GM12864 (cell line): ENCODE results near the gene CHI3L2.

Experiments used
- DNase-seq: peaks from one replicate; pipeline ENCODE4 v3.0.0-alpha.2; 2011; ENCODE audit warnings: low read depth
- H3K4me3 ChIP-seq: 2 replicates; pipeline ENCODE4 v1.5.1; 2011; ENCODE audit warnings: mild to moderate bottlenecking, low read depth, low read length, control low read depth
- TF ChIP-seq, protein P1 (sequence below): IDR thresholded peaks from 2 replicates; pipeline ENCODE4 v1.5.1; 2011; ENCODE audit warnings: low read depth, mild to moderate bottlenecking, moderate library complexity, low read length, control low read depth, inconsistent platforms; ENCODE audit errors: missing control alignments

Gene CHI3L2

DNA sequence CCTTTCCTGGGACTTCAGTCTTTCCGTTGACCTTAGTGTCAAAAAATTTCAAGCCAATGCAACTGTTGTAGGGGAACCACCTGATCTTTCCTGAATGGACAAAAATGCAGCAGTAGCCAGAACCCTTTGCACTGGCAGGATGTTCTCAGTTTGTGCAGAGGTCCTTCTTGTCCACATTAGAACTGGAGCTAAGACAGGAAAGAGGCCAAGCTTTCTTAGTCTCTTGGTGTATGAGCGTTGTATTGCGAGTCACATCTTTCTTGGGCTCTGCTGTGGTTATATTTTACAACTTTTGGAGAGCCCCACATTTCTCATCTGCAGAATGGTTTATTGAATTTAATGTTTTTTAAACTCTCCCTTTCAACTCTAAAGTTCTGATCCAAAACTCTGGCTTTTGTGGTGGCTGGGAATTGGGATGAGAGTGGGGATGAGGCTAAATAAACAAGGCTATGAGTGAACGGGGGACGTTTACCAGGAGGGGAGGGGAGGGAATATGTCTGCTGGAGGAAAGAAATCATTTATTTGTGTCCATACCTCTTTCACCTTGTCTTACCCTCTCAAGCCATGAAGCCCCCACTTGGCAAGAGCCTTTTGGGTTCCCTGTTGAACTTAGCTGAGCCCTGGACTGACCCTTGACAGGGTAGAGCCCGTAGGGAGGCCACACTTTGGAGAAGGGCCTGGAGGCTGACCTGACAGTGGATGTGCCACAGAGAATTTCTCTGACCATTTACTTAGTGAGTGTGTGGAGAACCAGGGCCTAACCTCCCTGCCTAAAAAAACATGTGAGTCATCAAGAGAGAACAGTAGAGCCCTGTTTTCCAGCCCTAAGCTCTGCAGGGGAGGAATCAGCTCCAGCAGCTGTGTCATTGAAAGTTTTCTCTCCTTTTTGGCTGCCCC is 586 bp downstream of the CHI3L2 start:
- TF ChIP-seq, protein P1, sequence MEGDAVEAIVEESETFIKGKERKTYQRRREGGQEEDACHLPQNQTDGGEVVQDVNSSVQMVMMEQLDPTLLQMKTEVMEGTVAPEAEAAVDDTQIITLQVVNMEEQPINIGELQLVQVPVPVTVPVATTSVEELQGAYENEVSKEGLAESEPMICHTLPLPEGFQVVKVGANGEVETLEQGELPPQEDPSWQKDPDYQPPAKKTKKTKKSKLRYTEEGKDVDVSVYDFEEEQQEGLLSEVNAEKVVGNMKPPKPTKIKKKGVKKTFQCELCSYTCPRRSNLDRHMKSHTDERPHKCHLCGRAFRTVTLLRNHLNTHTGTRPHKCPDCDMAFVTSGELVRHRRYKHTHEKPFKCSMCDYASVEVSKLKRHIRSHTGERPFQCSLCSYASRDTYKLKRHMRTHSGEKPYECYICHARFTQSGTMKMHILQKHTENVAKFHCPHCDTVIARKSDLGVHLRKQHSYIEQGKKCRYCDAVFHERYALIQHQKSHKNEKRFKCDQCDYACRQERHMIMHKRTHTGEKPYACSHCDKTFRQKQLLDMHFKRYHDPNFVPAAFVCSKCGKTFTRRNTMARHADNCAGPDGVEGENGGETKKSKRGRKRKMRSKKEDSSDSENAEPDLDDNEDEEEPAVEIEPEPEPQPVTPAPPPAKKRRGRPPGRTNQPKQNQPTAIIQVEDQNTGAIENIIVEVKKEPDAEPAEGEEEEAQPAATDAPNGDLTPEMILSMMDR, result no peak
- no peak for DNase-seq
- H3K4me3 ChIP-seq, result no peak overlapping the region

DNA sequence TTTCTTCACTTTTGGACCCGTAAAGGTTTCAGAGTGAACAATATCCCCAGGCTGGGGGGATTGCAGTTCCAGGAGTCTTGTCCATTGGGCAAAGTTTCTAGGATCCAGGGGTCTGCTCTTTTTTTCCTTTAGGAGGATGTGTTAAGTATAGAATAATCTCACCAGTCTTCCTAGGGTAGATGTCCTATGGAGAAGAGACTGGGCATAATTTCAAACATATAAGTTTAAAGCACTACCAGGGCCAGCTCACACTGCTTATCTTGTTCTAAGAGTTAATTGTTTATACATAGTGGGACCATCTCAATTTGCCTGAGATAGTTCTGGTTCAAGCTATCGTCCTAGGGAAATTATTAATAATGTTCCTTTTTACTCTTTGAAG is 1.2 kb downstream of the CHI3L2 start:
- TF ChIP-seq, protein P1, result no peak
- no peak overlapping the region for H3K4me3 ChIP-seq

GRCh38 chr1:111232134-111232533 is 4.6 kb downstream of the CHI3L2 start:
- no peak overlapping the region for H3K4me3 ChIP-seq
- DNase-seq, result no peak
- TF ChIP-seq, protein P1, result no peak

More for the DNA sequence above, 1.2 kb downstream of the CHI3L2 start:
- DNase-seq, result no peak

- TF ChIP-seq, protein P1, result no peak
- no peak overlapping the region for H3K4me3 ChIP-seq
- no peak for DNase-seq
Observed at GRCh38 chr1:111234258-111234657, 6.7 kb downstream of the CHI3L2 start.

- TF ChIP-seq, protein P1, result no peak
- DNase-seq, result no peak
- no peak overlapping the region for H3K4me3 ChIP-seq
Observed at GRCh38 chr1:111234866-111235265, 7.4 kb downstream of the CHI3L2 start.

DNA sequence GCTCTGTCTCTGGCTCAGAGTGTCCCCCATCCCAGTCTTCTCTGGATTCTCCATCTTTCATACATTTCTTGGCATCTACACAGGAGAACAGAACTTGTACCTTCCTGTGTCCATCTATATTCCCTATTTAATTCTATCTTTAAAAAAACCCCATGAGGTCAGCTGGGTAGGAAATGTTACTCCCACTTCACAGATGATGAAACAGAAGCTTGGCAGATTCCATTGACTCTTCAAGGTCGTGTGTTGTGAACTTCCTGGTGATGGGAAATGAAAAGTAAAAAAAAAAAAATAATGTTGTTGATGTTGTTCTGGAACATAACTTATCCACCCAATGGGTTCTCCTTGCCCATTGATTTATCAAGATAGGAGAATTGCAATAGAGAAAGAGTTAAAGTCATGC is 8.9 kb downstream of the CHI3L2 start:
- DNase-seq, result no peak
- TF ChIP-seq, protein P1, result no peak
- no peak overlapping the region for H3K4me3 ChIP-seq

- TF ChIP-seq, protein P1, result no peak
Observed at GRCh38 chr1:111236806-111237205, 9.3 kb downstream of the CHI3L2 start.

More at GRCh38 chr1:111236806-111237205, 9.3 kb downstream of the CHI3L2 start:
- no peak overlapping the region for H3K4me3 ChIP-seq
- DNase-seq, result no peak
